Upper lobe of right lung (tissue), 1 donor: ENCODE results near the gene RNF31. TPM values are rescaled to one million over a fixed set of nuclear protein-coding genes. Genes with fewer than 3 reads are reported as not detected.

Experiments used
- ATAC-seq: fragments of 200-7000 bp; cut with Tn5 transposase; one replicate; pipeline ENCODE4 v1.9.1; 2020; ENCODE audit warnings: mild to moderate bottlenecking, moderate library complexity
- DNase-seq: peaks from one replicate; pipeline ENCODE4 v3.0.0-alpha.2; 2020
- H3K27ac ChIP-seq: fragments of 200-600 bp; one replicate; pipeline ENCODE4 v1.8.0; 2022
- H3K27me3 ChIP-seq: fragments of 200-600 bp; one replicate; pipeline ENCODE4 v1.8.0; 2022; ENCODE audit warnings: mild to moderate bottlenecking
- H3K36me3 ChIP-seq: fragments of 200-600 bp; one replicate; pipeline ENCODE4 v1.8.0; 2022
- H3K4me1 ChIP-seq: fragments of 200-600 bp; one replicate; pipeline ENCODE4 v1.8.0; 2022
- H3K4me3 ChIP-seq: fragments of 200-600 bp; one replicate; pipeline ENCODE4 v1.8.0; 2022; ENCODE audit warnings: mild to moderate bottlenecking
- H3K9me3 ChIP-seq: fragments of 200-600 bp; one replicate; pipeline ENCODE4 v1.8.0; 2022
- intact Hi-C: fragments of 100-400 bp; cut with DNase I; formaldehyde crosslinking; loops from one replicate; pipeline ENCODE4 v1.11.0; 2022
- total RNA-seq: library from RNA; stranded (reverse); fragmentation: NEBNext Ultra II Directional; extraction: Animal tissue kit (Norgen Biotek cat#: 25700); gene quantifications from one replicate; pipeline ENCODE4 v1.2.1, GENCODE V29; 2021
- TF ChIP-seq, protein P1 (sequence below): fragments of 200-600 bp; IDR thresholded peaks from one replicate; pipeline ENCODE4 v1.8.0; 2022; ENCODE audit warnings: antibody characterized with exemption
- donor health status: DM: no; HTN: yes; CAD: no; lungs with severe emphysema.

Gene RNF31
- total RNA-seq, 1 donor from 2014 or later, result 52.3 TPM

GRCh38 chr14:24194186-24194872, 47.0 kb downstream of the RNF31 start:
- H3K27ac ChIP-seq, result peak overlapping the region; percentile 100
- no peaks in the 10 kb centered on the region for H3K9me3 ChIP-seq
- intact Hi-C loops, result no loop called here
- H3K27me3 ChIP-seq, result no peaks in the 10 kb centered on the region
- TF ChIP-seq, protein P1, sequence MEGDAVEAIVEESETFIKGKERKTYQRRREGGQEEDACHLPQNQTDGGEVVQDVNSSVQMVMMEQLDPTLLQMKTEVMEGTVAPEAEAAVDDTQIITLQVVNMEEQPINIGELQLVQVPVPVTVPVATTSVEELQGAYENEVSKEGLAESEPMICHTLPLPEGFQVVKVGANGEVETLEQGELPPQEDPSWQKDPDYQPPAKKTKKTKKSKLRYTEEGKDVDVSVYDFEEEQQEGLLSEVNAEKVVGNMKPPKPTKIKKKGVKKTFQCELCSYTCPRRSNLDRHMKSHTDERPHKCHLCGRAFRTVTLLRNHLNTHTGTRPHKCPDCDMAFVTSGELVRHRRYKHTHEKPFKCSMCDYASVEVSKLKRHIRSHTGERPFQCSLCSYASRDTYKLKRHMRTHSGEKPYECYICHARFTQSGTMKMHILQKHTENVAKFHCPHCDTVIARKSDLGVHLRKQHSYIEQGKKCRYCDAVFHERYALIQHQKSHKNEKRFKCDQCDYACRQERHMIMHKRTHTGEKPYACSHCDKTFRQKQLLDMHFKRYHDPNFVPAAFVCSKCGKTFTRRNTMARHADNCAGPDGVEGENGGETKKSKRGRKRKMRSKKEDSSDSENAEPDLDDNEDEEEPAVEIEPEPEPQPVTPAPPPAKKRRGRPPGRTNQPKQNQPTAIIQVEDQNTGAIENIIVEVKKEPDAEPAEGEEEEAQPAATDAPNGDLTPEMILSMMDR, result no peak
- peak overlapping the region; percentile 89 for H3K4me3 ChIP-seq
- no peak for DNase-seq
- H3K4me1 ChIP-seq, result peaks cover 26% of the 10 kb centered on the region
- ATAC-seq, result no peak
- peaks cover 23% of the 10 kb centered on the region for H3K36me3 ChIP-seq

GRCh38 chr14:24194873-24195185, 47.5 kb downstream of the RNF31 start:
- intact Hi-C loops, result no loop called here
- Histone ChIP-seq H3K9me3 (no peaks in the 10 kb centered on the region), H3K4me1 (peaks cover 25% of the 10 kb centered on the region), H3K4me3 (peak overlapping the region; percentile 89), H3K27me3 (no peaks in the 10 kb centered on the region), H3K36me3 (peaks cover 26% of the 10 kb centered on the region), H3K27ac (peak overlapping the region; percentile 100)
- TF ChIP-seq, protein P1, result no peak
- no peak for ATAC-seq
- no peak for DNase-seq

DNA sequence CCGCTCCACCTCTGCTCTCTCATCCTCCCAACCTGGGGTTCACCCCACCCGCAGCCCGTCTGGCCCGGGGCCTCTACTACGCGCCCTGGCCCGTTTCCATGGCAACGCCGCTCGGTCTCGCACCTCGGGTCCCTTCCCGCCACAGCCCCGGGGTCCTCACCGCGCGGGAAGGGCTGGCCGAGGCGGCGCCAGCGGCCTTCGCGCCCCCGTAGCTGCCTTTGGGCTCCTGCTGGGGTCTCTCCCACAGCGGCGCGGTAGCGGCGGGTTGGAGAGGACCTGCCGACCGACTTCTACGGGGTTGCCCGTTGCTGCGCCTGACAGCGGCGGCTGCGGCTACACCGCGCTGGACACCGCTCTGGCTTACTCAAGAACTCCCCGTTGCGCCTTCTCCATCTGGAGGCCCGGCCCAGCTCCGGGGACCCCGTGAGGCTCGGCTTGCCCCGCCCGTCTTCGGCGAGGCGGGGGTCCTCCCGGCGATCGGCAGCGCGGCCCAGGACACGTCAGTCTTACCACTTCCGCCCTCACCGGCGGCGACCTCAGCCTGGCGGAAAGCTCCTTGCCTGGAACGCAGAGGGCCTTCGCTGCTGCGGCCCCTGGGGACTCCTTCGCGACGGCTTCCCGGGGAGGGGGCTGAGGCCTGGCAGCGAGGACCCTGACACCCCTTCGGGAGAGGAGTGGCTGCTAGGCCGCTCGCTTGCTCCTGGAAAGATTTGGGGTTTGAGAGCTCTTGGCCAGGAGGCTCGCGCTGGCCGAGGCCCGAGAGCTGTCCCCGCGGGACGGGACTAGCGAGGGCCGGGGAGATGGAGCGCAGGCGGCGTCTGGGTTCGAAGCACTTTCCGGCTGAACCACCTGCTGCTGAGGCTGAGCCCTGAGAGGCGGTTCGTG, 48.1 kb downstream of the RNF31 start, which contains the start of gene TM9SF1:
TM9SF1 (minus strand) TSS at position 256 of the 885 bp plus-strand sequence. CDS start 422 bp downstream, outside the sequence.
- TF ChIP-seq, protein P1, result no peak
- peaks cover 26% of the 10 kb centered on the region for H3K36me3 ChIP-seq
- intact Hi-C loops, result no loop called here
- H3K4me3 ChIP-seq, result peak within 1 kb of the TSS; percentile 89
- no peaks in the 10 kb centered on the region for H3K9me3 ChIP-seq
- H3K4me1 ChIP-seq, result peaks cover 25% of the 10 kb centered on the region
- H3K27me3 ChIP-seq, result no peaks in the 10 kb centered on the region
- H3K27ac ChIP-seq, result peak within 1 kb of the TSS; percentile 100
- ATAC-seq (peak; percentile 97), DNase-seq (peak; percentile 96)

GRCh38 chr14:24196071-24197055, 49.1 kb downstream of the RNF31 start:
- TF ChIP-seq, protein P1, result no peak
- peak overlapping the region; percentile 89 for H3K4me3 ChIP-seq
- peak overlapping the region; percentile 100 for H3K27ac ChIP-seq
- intact Hi-C loops, result no loop called here
- DNase-seq (no peak), ATAC-seq (peak; percentile 10)
- H3K36me3 ChIP-seq, result peaks cover 22% of the 10 kb centered on the region
- peaks cover 25% of the 10 kb centered on the region for H3K4me1 ChIP-seq
- no peaks in the 10 kb centered on the region for H3K27me3 ChIP-seq
- no peaks in the 10 kb centered on the region for H3K9me3 ChIP-seq

DNA sequence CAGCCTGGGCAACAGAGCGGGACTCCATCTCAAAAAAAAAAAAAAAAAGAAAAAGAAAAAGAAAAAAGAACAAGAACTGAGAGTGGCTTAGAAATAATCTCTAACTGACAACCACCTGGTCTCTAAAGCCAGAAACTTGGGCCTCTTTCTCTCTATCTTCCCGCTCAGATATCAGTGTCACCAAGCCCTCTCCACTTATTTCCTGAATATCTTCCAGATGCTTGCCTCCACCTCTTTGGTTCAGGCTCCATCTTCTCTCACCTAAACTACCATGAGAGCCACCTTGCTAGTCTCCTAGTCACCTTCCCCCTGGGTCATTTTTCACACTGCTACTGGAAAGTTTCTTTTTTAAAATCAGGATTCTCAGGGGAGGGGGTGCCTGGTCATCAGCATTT, 49.8 kb downstream of the RNF31 start:
- Histone ChIP-seq H3K27ac (no peak overlapping the region), H3K4me3 (peak overlapping the region; percentile 89), H3K9me3 (no peaks in the 10 kb centered on the region), H3K4me1 (peaks cover 25% of the 10 kb centered on the region), H3K36me3 (peaks cover 20% of the 10 kb centered on the region), H3K27me3 (no peaks in the 10 kb centered on the region)
- intact Hi-C loops, result no loop called here
- no peak for ATAC-seq
- TF ChIP-seq, protein P1, result no peak
- DNase-seq, result no peak
